ENCODE results near the gene AZIN2. TPM values are rescaled to one million over a fixed set of nuclear protein-coding genes. Genes with fewer than 3 reads are reported as not detected.

Gene AZIN2
- polyA plus RNA-seq, 1 donor from 2014 or later: 0.80 TPM

DNA sequence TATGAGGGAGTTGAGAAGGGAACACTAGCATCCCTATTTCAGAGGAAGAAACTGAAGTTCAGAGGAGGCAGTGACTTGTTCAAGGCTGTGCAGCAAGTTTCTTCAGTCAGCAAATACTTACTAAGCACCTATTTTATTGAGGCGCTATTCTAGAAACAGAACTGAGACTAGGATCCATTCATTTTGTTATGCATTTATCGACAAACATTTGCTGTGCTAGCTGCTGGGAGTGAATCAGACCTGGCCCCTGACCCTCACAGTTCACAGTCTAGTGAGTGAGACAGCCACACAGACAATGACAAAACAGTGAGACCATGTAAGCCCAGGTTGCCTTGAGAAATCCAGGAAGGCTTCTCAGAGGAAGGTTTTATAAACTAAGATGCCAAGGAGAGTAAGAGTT is 72.7 kb downstream of the AZIN2 start:
- no peak overlapping the region for H3K4me3 Mint-ChIP-seq
- H3K27me3 Mint-ChIP-seq: no peaks in the 10 kb centered on the region
- H3K27ac Mint-ChIP-seq: no peak overlapping the region
- peaks cover 5 to 6% (median 6%) of the 10 kb centered on the region in 3 donors for H3K4me1 Mint-ChIP-seq
- H3K36me3 Mint-ChIP-seq: peaks cover 2% of the 10 kb centered on the region
- no peaks in the 10 kb centered on the region for H3K9me3 Mint-ChIP-seq

DNA sequence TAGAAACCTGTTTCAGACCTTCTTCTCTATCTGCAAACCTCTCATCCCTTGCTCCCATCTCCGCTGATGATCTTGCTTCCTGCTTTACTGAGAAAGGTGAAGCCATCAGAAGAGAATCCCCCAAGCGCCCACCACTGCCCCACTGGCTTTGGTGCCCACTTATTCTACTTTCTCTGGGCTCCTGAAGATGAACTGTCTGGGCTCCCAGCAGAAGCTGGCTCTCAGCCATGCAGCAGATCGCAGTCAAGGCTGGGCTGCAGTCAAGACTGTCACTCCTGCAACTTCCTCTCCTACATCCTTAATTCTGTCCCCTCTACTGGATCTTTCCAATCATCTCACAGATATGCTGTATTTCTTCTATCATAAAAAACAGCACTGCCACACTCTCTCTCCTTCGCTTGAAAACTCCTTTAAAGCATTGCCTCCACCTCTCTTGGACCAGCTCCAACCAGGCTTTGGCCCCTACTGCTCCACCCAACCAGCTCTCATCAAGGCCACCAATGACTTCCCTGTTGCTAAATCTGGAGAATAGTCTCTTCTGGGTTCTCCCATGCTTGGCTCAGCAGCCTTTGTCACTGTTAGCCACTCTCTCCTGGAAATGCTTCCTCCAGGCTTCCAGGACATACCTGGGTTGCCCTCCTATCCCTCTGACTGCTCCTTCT is 75.1 kb downstream of the AZIN2 start:
- Mint-ChIP-seq H3K4me3 (no peak overlapping the region), H3K27ac (peak overlapping the region in 1 of 3 donors; percentile 43), H3K36me3 (peaks cover 2% of the 10 kb centered on the region)

DNA sequence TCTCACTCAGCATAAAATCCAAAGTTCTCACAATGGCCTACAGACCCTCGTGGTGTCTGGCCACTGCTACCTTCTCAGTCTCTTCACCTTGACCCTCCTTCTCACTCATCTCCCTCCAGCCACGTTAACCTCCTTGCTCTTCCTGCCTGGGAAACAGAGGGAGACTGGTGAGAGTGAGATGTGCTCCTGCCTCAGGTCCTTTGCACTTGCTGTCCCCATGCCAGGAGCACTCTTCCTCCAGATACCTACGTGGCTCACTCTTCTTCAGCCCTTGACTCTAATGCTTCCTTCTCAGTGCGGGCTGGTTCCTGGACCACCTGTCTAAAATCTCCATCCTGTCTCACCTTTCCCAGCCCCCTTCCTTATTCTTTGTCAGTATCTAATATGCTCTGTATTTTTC is 76.2 kb downstream of the AZIN2 start:
- no peak overlapping the region for H3K4me3 Mint-ChIP-seq
- no peaks in the 10 kb centered on the region for H3K9me3 Mint-ChIP-seq
- H3K27me3 Mint-ChIP-seq: no peaks in the 10 kb centered on the region
- no peak overlapping the region for H3K27ac Mint-ChIP-seq
- H3K36me3 Mint-ChIP-seq: peaks cover 2% of the 10 kb centered on the region
- H3K4me1 Mint-ChIP-seq: peaks cover 4 to 6% (median 5%) of the 10 kb centered on the region in 3 donors

More for the DNA sequence above, 75.1 kb downstream of the AZIN2 start:
- peaks cover 5 to 6% (median 6%) of the 10 kb centered on the region in 3 donors for H3K4me1 Mint-ChIP-seq
- no peaks in the 10 kb centered on the region for H3K9me3 Mint-ChIP-seq
- H3K27me3 Mint-ChIP-seq: no peaks in the 10 kb centered on the region

DNA sequence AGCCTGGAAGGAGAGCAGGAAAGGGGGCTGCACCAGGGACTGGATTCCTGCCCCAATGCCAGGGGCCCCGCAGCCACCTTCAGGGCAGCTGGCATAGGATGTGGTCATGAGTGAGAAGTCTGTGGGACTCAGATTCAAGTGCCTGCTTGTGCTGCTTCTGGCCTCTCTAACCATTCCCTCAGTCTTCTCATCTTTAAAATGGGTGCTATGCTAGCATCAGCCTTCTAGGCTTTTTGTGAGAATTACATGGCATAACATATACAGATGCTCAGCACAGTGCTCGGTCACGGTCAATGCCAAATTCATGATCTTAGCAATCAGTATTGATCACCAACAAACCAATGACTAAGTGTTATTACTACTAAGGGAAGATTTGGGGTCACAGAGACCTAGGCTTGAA is 77.4 kb downstream of the AZIN2 start:
- Mint-ChIP-seq H3K36me3 (peaks cover 2% of the 10 kb centered on the region), H3K4me1 (peaks cover 2 to 5% (median 2%) of the 10 kb centered on the region in 3 donors), H3K27me3 (no peaks in the 10 kb centered on the region), H3K4me3 (no peak overlapping the region), H3K9me3 (no peaks in the 10 kb centered on the region), H3K27ac (peak overlapping the region in 1 of 3 donors; percentile 64)

DNA sequence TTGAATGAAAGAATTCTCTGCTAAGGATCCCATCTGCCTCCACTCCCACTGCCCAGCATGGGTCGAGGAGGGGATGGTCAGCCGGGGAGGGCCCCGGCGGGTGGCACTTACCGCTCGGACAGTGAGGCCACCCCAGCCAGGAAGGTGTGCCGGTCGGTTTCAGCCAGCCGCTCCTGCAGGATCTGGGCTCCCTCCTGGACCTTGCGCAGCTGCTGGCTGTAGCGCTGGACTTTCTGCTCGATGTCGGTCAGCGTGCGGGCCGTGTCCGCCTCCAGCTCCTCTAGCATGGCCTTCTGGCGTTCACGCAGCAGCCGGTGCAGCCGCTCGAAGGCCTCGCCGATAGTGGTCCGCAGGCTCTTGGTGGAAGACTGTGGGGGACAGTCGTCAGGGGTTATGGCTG is 78.6 kb downstream of the AZIN2 start:
- no peaks in the 10 kb centered on the region for H3K9me3 Mint-ChIP-seq
- H3K4me3 Mint-ChIP-seq: peak overlapping the region in 1 of 4 donors; percentile 25
- no peaks in the 10 kb centered on the region for H3K27me3 Mint-ChIP-seq
- H3K27ac Mint-ChIP-seq: peak overlapping the region in 2 of 3 donors; percentile 23 to 92
- H3K4me1 Mint-ChIP-seq: no peaks in the 10 kb centered on the region
- no peaks in the 10 kb centered on the region for H3K36me3 Mint-ChIP-seq

DNA sequence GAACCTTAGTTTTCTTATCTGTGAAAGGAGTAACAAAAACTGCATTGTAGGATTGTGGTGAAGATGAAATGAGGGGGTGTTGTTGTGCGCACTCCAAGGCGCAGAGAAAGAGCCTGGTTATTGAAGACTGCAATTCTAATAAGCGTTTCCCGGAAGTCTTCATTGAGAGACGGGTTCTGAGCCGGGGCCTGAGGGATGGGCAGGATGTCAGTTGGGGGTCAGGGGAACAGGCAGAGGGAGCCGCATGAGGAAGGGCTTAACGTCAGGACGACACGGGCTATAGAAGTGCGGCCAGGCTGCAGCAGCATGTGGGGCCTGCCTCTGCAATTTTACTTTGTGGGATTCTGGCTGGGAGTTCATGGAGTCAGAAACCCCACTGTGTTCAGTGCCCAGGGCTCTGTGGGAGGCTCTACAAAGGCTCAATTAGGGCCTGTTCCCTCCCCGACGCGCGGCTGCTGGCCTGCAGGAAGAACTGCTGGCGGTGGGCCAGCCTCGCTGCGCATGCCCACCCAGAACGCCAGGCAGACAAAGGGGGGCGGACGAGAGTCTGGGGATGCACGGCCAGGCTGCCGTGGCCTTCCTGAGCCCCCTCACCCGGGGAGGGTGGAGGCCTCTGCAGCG is 80.2 kb downstream of the AZIN2 start:
- Mint-ChIP-seq H3K36me3 (peaks cover 7% of the 10 kb centered on the region), H3K4me1 (no peaks in the 10 kb centered on the region), H3K27me3 (no peaks in the 10 kb centered on the region), H3K27ac (no peak overlapping the region), H3K4me3 (no peak overlapping the region), H3K9me3 (no peaks in the 10 kb centered on the region)

DNA sequence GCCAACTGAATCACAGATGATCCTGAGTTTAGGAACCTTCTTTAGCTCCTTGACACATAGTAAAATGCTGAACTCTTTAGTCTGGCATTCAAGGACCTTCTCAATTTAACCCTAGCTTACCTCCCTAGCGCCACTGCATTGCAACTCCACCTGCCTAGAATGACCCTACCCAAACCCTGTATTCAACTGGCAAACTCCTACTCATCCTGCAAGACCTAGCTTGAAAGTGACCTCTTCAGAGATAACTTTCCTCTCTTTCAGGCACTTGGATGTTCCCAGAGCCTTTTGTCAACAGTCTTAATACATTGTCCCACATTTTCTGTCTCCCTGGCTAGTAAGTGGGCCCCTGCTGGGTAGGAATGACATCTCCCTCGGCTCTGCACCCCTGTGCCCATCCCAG is 81.2 kb downstream of the AZIN2 start:
- Mint-ChIP-seq H3K4me1 (no peaks in the 10 kb centered on the region), H3K27me3 (no peaks in the 10 kb centered on the region), H3K36me3 (peaks cover 10% of the 10 kb centered on the region), H3K27ac (peak overlapping the region in 1 of 3 donors; percentile 41), H3K4me3 (no peak overlapping the region), H3K9me3 (peaks cover 0 to 1% (median 0%) of the 10 kb centered on the region in 3 donors)

DNA sequence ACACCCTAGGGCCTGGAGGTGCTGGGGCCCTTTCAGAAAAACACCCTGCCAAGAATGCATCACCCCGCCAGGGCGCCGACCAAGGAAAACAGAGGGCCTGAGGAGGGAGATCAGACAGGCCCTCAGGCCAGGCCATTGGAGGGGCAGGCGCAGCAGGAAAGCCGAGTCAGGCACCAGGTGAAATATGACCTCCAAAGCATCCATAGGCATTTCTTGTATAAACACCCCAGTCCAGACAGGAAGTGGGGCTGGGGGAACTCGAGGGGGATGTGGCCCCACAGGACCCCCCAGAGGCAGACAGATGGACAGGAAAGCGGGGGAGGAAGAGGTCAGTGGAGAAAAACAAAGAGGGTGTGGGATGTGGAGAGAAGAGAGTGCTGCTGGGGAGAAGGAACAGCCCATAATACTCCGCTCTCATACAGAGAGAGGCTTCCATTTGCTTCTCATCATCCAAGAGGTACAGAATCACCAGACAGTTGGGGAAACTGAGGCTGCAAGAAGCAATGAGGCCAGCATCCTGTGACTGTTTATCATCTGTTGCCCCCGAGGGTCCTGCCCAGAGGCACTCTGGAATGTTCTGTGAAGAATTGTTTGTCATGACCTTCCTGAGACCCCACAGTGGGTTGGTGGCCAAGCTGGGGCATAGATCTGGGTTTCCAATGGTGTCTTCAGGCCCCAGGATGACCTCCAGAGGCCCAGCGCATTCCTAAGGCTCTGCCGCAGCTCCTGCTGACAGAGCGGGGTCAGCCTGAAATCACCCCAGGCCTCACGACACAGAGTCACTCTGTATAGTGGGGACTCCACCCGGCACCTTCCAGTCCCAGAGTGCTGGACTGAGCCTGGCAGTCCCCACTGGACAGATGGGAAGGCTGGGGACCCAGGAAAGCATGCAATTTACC is 82.9 kb downstream of the AZIN2 start:
- Mint-ChIP-seq H3K4me1 (no peaks in the 10 kb centered on the region), H3K27ac (peak overlapping the region in 1 of 3 donors; percentile 53), H3K27me3 (no peaks in the 10 kb centered on the region), H3K9me3 (peaks cover 0 to 3% (median 0%) of the 10 kb centered on the region in 3 donors), H3K4me3 (no peak overlapping the region), H3K36me3 (peaks cover 14% of the 10 kb centered on the region)

DNA sequence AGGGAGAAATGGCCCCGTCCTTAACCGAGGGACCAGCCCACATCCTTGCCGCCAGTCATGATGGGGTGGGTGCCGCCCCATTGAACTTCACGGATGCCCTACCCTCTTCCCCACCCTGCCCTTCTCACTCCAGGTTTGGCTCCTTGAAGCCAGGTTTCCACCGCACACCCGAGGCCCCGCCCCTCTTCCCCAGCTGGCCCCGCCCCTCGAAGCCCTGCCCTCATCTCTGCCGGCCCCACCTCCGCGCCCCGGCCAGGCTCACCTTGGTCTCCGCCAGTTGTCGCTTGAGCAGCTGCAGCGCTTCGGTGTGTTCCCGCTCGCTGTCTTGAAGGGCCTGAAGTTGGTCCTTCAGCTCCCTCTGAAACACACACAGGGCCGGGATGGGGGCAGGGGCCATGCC is 84.3 kb downstream of the AZIN2 start:
- Mint-ChIP-seq H3K27ac (no peak overlapping the region), H3K9me3 (peaks cover 0 to 3% (median 0%) of the 10 kb centered on the region in 3 donors), H3K36me3 (peaks cover 14% of the 10 kb centered on the region), H3K4me1 (no peaks in the 10 kb centered on the region), H3K4me3 (no peak overlapping the region), H3K27me3 (no peaks in the 10 kb centered on the region)

DNA sequence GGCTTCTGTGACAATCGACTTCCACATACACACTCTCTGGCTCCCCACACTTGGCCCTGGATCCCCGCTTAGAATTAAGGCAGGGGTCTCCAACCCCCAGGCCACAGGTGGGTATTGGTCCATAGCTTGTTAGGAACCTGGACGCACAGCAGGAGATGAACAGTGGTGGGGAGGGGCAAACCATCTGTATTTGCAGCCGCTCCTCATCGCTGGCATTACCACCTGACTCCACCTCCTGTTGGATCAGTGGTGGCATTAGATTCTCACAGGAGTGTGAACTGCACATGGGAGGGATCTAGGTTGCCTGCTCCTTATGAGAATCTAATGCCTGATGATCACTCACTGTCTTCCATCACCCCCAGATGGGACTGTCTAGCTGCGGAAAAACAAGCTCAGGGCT is 84.9 kb downstream of the AZIN2 start:
- peaks cover 0 to 3% (median 0%) of the 10 kb centered on the region in 3 donors for H3K9me3 Mint-ChIP-seq
- H3K4me1 Mint-ChIP-seq: no peaks in the 10 kb centered on the region
- H3K27me3 Mint-ChIP-seq: no peaks in the 10 kb centered on the region
- H3K4me3 Mint-ChIP-seq: no peak overlapping the region
- H3K36me3 Mint-ChIP-seq: peaks cover 14% of the 10 kb centered on the region
- no peak overlapping the region for H3K27ac Mint-ChIP-seq

DNA sequence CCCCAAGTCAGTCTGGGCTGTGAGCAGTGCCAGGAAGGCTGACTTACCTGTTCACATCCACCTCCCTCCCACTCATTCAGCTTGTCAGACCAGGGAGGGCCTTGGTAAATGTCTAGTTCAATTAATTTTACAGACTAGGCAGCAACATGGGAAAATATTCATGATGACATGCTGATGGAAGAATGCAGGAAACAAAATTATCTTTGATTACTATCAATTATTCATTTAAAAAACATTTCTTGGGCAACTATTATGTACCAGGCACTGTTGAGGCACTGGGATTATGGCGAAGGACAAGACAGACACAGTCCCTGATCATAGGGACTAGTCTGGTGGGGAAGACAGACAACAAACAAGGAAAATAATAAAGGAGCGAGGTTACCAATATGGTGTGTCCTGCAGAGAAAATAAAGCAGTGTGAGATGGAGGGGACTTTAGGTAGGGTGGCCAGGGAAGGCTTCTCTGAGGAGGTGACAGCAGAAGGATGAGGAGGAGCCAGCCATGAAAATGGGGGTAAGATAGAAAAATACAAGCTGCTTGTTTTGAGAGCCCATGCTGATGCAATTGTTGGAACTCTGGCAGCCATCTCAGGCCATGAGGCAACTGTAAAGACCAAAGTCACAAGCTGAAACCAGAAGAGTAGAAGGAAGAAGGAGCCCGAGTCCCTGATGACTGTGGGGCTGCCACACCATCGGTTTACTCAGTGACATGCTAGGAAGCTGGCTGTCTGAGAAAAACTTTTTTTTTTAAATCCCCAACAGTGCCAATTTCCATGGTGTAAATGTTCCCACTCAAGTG is 86.9 kb downstream of the AZIN2 start:
- Mint-ChIP-seq H3K27ac (no peak overlapping the region), H3K4me3 (no peak overlapping the region), H3K36me3 (peaks cover 14% of the 10 kb centered on the region), H3K27me3 (no peaks in the 10 kb centered on the region), H3K9me3 (peaks cover 0 to 3% (median 0%) of the 10 kb centered on the region in 3 donors), H3K4me1 (peaks cover 4 to 8% (median 6%) of the 10 kb centered on the region in 3 donors)

DNA sequence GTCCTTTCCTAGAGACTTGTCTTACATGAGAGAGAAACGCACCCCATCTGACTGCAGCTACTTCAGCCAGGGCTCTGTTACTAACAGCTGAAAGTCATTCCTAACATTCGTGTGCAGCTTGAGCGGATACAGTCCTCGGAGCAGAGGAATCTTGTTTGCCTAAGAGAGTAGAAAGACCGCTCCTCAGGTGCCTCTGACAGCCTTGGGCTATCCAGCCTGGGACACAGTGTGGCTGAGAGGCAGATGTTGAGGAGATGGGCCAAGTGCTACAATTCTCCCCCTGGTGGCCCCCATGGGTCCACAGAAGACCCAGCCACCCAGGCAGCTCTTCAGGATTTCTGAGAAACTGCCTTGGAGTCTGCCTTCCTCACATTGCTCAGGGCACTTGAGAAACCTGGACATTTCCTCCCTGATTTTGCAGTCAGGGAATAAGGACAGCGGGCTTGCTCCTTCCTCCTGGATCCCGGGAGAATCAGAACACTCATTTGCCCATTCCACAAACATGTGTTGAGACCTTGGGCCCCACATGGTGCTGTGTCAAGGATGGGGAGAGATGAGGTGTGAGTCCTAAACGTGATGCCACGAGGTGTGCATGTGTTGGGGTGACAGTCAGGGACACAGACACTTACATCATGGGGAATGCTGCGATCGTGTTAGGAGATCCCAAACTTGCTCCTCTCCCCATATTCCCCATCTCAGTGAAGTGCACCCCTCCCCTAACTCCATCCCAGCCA is 87.8 kb downstream of the AZIN2 start:
- H3K27me3 Mint-ChIP-seq: no peaks in the 10 kb centered on the region
- H3K4me3 Mint-ChIP-seq: no peak overlapping the region
- H3K27ac Mint-ChIP-seq: no peak overlapping the region
- H3K36me3 Mint-ChIP-seq: peaks cover 15% of the 10 kb centered on the region
- peaks cover 6 to 11% (median 6%) of the 10 kb centered on the region in 3 donors for H3K4me1 Mint-ChIP-seq
- H3K9me3 Mint-ChIP-seq: peaks cover 0 to 3% (median 0%) of the 10 kb centered on the region in 3 donors

DNA sequence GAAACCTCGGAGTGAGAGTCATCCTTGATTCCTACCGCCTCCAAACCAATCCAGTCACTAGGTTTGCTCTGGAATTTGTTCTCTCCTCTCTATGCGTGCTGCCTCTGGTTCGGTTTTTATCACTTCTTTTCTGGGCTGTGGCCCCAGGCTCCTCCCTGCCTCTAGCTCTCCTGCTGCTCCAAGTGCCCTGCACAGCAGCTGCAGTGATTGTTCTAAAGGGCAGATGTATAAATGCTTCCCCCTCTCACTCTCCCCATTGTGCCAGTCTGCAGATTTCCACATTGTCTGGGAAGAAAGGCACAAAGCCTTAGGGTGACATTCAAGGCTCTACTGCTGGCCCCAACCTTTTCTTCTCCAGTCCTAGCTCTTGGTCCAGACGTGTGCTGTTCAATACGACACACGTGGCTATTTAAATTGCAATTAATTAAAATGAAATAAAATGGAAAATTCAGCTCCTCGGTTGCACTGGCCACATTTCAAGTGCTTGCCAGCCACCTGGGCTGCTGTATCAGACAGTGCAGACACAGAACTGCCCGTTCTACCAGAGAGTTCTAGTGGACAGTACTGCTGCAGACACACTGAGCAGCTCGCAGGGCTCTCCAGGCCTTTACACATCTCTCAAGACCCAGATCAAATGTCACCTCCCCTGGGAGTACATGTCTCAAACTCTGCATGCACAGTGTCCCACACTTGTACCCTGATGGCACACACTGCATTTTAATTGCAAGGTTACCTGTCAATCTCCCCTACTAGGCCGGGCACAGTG is 88.5 kb downstream of the AZIN2 start:
- H3K36me3 Mint-ChIP-seq: peaks cover 15% of the 10 kb centered on the region
- H3K9me3 Mint-ChIP-seq: peaks cover 0 to 3% (median 0%) of the 10 kb centered on the region in 3 donors
- peak overlapping the region in 1 of 3 donors; percentile 40 for H3K27ac Mint-ChIP-seq
- no peak overlapping the region for H3K4me3 Mint-ChIP-seq
- peaks cover 6 to 11% (median 6%) of the 10 kb centered on the region in 3 donors for H3K4me1 Mint-ChIP-seq
- H3K27me3 Mint-ChIP-seq: no peaks in the 10 kb centered on the region

Measured in IgD-negative memory B cell (primary cell).